ENCODE results near the gene TBCB. TPM values are rescaled to one million over a fixed set of nuclear protein-coding genes. Genes with fewer than 3 reads are reported as not detected.
A peak's percentile ranks its signal among the peaks of the same experiment; 100 is the strongest.

TBCB gene
- total RNA-seq, 1 donor from 2014 or later = 206 TPM

- Mint-ChIP-seq H3K27me3 (ENCODE audit: unreplicated experiment) (peaks cover 28% of the 10 kb centered on the region), H3K4me1 (ENCODE audit: unreplicated experiment) (peaks cover 24% of the 10 kb centered on the region), H3K9me3 (ENCODE audit: unreplicated experiment) (no peaks in the 10 kb centered on the region), H3K36me3 (ENCODE audit: low read depth, unreplicated experiment) (peaks cover 31% of the 10 kb centered on the region), H3K4me3 (ENCODE audit: unreplicated experiment) (peak overlapping the region; percentile 98), H3K27ac (ENCODE audit: unreplicated experiment) (no peak overlapping the region)
- no peak for TF ChIP-seq CTCF (IDR thresholded peaks at IDR 0.05; ENCODE audit: unreplicated experiment)
- DNase-seq (ENCODE audit: low spot score) = no peak
Observed at GRCh38 chr19:36116344-36116637, 1.0 kb downstream of the TBCB start.

- no peak overlapping the region for H3K4me3 Mint-ChIP-seq (ENCODE audit: unreplicated experiment)
- H3K4me1 Mint-ChIP-seq (ENCODE audit: unreplicated experiment) = peaks cover 11% of the 10 kb centered on the region
Observed at GRCh38 chr19:36120092-36120983, 5.1 kb downstream of the TBCB start.

GRCh38 chr19:36120984-36121358 is 5.7 kb downstream of the TBCB start:
- Mint-ChIP-seq H3K4me3 (ENCODE audit: unreplicated experiment) (no peak overlapping the region), H3K4me1 (ENCODE audit: unreplicated experiment) (peaks cover 11% of the 10 kb centered on the region), H3K9me3 (ENCODE audit: unreplicated experiment) (no peaks in the 10 kb centered on the region), H3K27me3 (ENCODE audit: unreplicated experiment) (peaks cover 17% of the 10 kb centered on the region), H3K27ac (ENCODE audit: unreplicated experiment) (no peak overlapping the region), H3K36me3 (ENCODE audit: low read depth, unreplicated experiment) (peaks cover 41% of the 10 kb centered on the region)
- DNase-seq (ENCODE audit: low spot score) = no peak
- no peak for TF ChIP-seq CTCF (IDR thresholded peaks at IDR 0.05; ENCODE audit: unreplicated experiment)

More at GRCh38 chr19:36120092-36120983, 5.1 kb downstream of the TBCB start:
- DNase-seq (ENCODE audit: low spot score) = no peak
- Mint-ChIP-seq H3K27me3 (ENCODE audit: unreplicated experiment) (peaks cover 16% of the 10 kb centered on the region), H3K9me3 (ENCODE audit: unreplicated experiment) (no peaks in the 10 kb centered on the region), H3K36me3 (ENCODE audit: low read depth, unreplicated experiment) (peaks cover 35% of the 10 kb centered on the region), H3K27ac (ENCODE audit: unreplicated experiment) (peak overlapping the region; percentile 62)
- no peak for TF ChIP-seq CTCF (IDR thresholded peaks at IDR 0.05; ENCODE audit: unreplicated experiment)

- Mint-ChIP-seq H3K27ac (ENCODE audit: unreplicated experiment) (peak overlapping the region; percentile 61), H3K36me3 (ENCODE audit: low read depth, unreplicated experiment) (peaks cover 38% of the 10 kb centered on the region)
- TF ChIP-seq CTCF (IDR thresholded peaks at IDR 0.05; ENCODE audit: unreplicated experiment) = no peak
Observed at GRCh38 chr19:36121486-36122124, 6.3 kb downstream of the TBCB start.

GRCh38 chr19:36125557-36125956 is 10.3 kb downstream of the TBCB start:
- peaks cover 4% of the 10 kb centered on the region for H3K27me3 Mint-ChIP-seq (ENCODE audit: unreplicated experiment)

More at GRCh38 chr19:36121486-36122124, 6.3 kb downstream of the TBCB start:
- no peaks in the 10 kb centered on the region for H3K9me3 Mint-ChIP-seq (ENCODE audit: unreplicated experiment)
- DNase-seq (ENCODE audit: low spot score) = no peak
- no peak overlapping the region for H3K4me3 Mint-ChIP-seq (ENCODE audit: unreplicated experiment)
- peaks cover 14% of the 10 kb centered on the region for H3K27me3 Mint-ChIP-seq (ENCODE audit: unreplicated experiment)
- peaks cover 7% of the 10 kb centered on the region for H3K4me1 Mint-ChIP-seq (ENCODE audit: unreplicated experiment)

More at GRCh38 chr19:36125557-36125956, 10.3 kb downstream of the TBCB start:
- DNase-seq (ENCODE audit: low spot score) = no peak
- Mint-ChIP-seq H3K27ac (ENCODE audit: unreplicated experiment) (peak overlapping the region; percentile 61), H3K4me3 (ENCODE audit: unreplicated experiment) (no peak overlapping the region), H3K9me3 (ENCODE audit: unreplicated experiment) (no peaks in the 10 kb centered on the region), H3K36me3 (ENCODE audit: low read depth, unreplicated experiment) (peaks cover 21% of the 10 kb centered on the region), H3K4me1 (ENCODE audit: unreplicated experiment) (no peaks in the 10 kb centered on the region)
- no peak for TF ChIP-seq CTCF (IDR thresholded peaks at IDR 0.05; ENCODE audit: unreplicated experiment)

Measured in endothelial cell (in vitro differentiated cells).